Measurements from ENCODE around the gene SPART.

GRCh38 chr13:36261976-36262375 lies 84.2 kb downstream of the SPART start:
- no peak for TF ChIP-seq CTCF (IDR thresholded peaks at IDR 0.05 in 2 of 3, conservative IDR thresholded peaks at IDR 0.05 in 1 of 3; ENCODE audit: insufficient read depth in 2 of 3, low read depth in 1 of 3, low read length in 3 of 3)
- TF ChIP-seq STAG1 (CRISPR knock-in tag; IDR thresholded peaks at IDR 0.05; ENCODE audit: borderline replicate concordance), result no peak
- TF ChIP-seq TAF1 (IDR thresholded peaks at IDR 0.05; ENCODE audit: control insufficient read depth, extremely low read depth, insufficient read depth, low read length, severe bottlenecking), result no peak
- TF ChIP-seq SP1 (CRISPR knock-in tag; IDR thresholded peaks at IDR 0.05), result no peak
- no peak for TF ChIP-seq FOS (IDR thresholded peaks at IDR 0.05; ENCODE audit: extremely low read depth, insufficient read length)
- TF ChIP-seq ARID3A (IDR thresholded peaks at IDR 0.05; ENCODE audit: borderline replicate concordance, low read depth, low read length), result no peak

Data from K562 (cell line).